HFFc6 (cell line): ENCODE results near the gene KIAA1586. TPM values are rescaled to one million over a fixed set of nuclear protein-coding genes. Genes with fewer than 3 reads are reported as not detected.
A peak's percentile ranks its signal among the peaks of the same experiment; 100 is the strongest.

Experiments used
- DNase-seq: peaks from one replicate; pipeline ENCODE4 v3.0.0-alpha.2; 2018
- H3K27ac Mint-ChIP-seq: 2 replicates; pipeline ENCODE4 v1.8.0; 2020; ENCODE audit warnings: mild to moderate bottlenecking, mixed read lengths
- H3K27me3 Mint-ChIP-seq: 2 replicates; pipeline ENCODE4 v1.8.0; 2021; ENCODE audit warnings: mild to moderate bottlenecking, moderate library complexity, mixed read lengths; ENCODE audit not compliant: insufficient read depth
- H3K36me3 Mint-ChIP-seq: 2 replicates; pipeline ENCODE4 v1.8.0; 2021; ENCODE audit warnings: low read depth, mixed read lengths
- H3K4me1 Mint-ChIP-seq: 2 replicates; pipeline ENCODE4 v1.8.0; 2020; ENCODE audit warnings: low read depth, mixed read lengths
- H3K4me3 Mint-ChIP-seq: 2 replicates; pipeline ENCODE4 v1.8.0; 2020; ENCODE audit warnings: mild to moderate bottlenecking, moderate library complexity, mixed read lengths
- H3K9me3 Mint-ChIP-seq: 2 replicates; pipeline ENCODE4 v1.8.0; 2020; ENCODE audit warnings: mild to moderate bottlenecking, mixed read lengths
- total RNA-seq, 6 experiments: library from RNA; stranded (reverse); fragmentation: NEBNext Ultra II Directional; extraction: Animal tissue kit (Norgen Biotek cat#: 25700); gene quantifications; 2 replicates in 1 of 6; 3 replicates in 5 of 6; pipeline ENCODE4 v1.2.3, GENCODE V29; 2021
- TF ChIP-seq, protein P1 (sequence below): fragments of 200-600 bp; sonication (generic); IDR thresholded peaks from 2 replicates; pipeline ENCODE4 v1.5.0; 2021; ENCODE audit warnings: antibody characterized with exemption, mild to moderate bottlenecking

KIAA1586 gene
- total RNA-seq, 6 experiments from 2014 or later = 14.1 to 18.6 (median 16.4) TPM

DNA sequence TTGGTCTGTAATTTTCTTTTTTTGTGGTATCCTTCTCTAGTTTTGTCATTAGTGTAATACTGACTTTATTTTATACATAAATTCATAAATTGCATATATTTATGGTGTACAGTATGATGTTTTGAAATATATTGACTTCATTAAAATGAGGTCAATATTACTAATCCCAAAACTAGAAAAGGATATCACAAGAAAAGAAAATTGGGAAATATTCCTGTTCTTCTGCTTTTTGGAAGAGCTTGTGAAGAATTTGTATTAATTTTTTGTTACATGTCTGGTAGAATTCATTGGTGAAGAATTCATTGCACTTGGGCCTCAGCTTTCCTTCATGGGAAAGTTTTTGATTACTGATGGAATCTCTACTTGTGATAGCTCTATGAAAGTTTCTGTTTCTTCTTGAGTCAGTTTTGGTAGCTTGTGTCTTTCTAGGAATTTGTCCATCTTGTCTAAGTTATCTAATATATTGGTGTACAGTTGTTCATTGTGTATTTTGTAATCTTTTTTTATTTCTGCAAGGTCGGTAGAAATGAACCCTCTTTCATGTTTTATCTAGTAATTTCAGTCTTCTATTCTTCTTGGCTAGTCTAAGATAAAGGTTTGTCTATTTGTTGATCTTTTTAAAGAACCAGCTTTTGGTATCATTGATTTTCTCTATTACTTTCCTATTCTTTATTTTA, 32.2 kb downstream of the KIAA1586 start:
- Mint-ChIP-seq H3K4me3 (no peak overlapping the region), H3K27ac (no peak overlapping the region), H3K4me1 (no peaks in the 10 kb centered on the region), H3K36me3 (peaks cover 29% of the 10 kb centered on the region), H3K27me3 (no peaks in the 10 kb centered on the region), H3K9me3 (peaks cover 4% of the 10 kb centered on the region)
- DNase-seq = no peak
- TF ChIP-seq, protein P1, sequence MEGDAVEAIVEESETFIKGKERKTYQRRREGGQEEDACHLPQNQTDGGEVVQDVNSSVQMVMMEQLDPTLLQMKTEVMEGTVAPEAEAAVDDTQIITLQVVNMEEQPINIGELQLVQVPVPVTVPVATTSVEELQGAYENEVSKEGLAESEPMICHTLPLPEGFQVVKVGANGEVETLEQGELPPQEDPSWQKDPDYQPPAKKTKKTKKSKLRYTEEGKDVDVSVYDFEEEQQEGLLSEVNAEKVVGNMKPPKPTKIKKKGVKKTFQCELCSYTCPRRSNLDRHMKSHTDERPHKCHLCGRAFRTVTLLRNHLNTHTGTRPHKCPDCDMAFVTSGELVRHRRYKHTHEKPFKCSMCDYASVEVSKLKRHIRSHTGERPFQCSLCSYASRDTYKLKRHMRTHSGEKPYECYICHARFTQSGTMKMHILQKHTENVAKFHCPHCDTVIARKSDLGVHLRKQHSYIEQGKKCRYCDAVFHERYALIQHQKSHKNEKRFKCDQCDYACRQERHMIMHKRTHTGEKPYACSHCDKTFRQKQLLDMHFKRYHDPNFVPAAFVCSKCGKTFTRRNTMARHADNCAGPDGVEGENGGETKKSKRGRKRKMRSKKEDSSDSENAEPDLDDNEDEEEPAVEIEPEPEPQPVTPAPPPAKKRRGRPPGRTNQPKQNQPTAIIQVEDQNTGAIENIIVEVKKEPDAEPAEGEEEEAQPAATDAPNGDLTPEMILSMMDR = no peak

DNA sequence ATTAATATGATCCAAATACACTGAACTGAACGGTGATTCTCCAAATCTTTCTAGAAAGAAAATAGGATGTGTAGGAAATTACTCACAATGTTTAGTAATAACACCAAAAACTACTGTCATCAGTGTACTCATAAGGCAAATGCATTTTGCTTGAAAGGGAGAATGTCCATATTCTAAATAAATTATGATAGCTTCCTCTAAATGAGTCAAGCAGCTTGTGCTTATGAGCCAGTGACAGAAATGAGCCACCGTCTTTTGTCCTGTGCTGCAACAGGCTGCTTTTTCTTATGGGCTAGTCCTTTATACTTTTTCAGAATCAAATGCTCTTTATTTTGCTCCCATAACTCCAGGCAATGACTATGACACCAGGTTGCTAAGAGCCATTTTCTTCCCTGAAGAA, 39.0 kb downstream of the KIAA1586 start:
- no peak overlapping the region for H3K4me3 Mint-ChIP-seq
- peaks cover 2% of the 10 kb centered on the region for H3K36me3 Mint-ChIP-seq
- no peaks in the 10 kb centered on the region for H3K27me3 Mint-ChIP-seq
- TF ChIP-seq, protein P1 = no peak
- DNase-seq = no peak
- peaks cover 28% of the 10 kb centered on the region for H3K4me1 Mint-ChIP-seq
- H3K27ac Mint-ChIP-seq = no peak overlapping the region
- no peaks in the 10 kb centered on the region for H3K9me3 Mint-ChIP-seq

DNA sequence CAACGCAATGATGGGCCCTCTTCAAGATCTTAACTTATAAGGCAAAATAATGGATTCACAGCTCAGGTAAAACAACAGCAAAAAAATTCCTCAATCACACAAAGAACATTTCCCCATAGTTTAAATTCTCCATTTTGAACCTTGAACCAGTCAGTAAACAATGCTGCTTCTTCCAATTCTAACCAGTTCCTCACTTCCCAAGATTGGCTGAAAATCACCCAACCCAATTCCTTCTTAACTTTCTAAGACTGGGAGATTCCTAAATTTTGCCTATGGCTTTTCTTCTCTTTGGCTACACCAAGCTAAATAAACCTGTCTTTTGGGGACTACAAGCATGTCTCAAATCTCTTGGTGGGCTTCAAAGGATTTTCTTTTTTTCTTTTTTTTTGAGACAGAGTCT, 40.4 kb downstream of the KIAA1586 start:
- Mint-ChIP-seq H3K36me3 (peaks cover 7% of the 10 kb centered on the region), H3K4me3 (no peak overlapping the region), H3K27me3 (peaks cover 2% of the 10 kb centered on the region; the same call in 1 of the 2 replicates), H3K27ac (no peak overlapping the region), H3K4me1 (peaks cover 36% of the 10 kb centered on the region), H3K9me3 (no peaks in the 10 kb centered on the region)
- DNase-seq = no peak
- TF ChIP-seq, protein P1 = no peak

DNA sequence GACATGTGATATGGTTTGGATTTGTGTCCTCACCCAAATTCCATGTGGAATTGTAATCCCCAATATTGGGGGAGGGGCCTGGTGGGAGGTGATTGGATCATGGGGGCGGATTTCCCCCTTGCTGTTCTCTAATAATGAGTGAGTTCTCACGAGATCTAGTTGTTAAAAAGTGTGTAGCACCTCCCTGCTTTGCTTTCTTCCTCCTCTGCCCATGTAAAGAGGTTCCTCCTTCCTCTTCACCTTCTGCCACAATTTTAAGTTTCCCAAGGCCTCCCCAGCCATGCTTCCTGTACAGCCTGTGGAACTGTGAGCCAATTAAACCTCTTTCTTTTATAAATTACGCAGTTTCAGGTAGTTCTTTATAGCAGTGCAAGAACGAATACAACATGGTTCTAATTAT, 41.4 kb downstream of the KIAA1586 start:
- TF ChIP-seq, protein P1 = no peak
- Mint-ChIP-seq H3K36me3 (peaks cover 16% of the 10 kb centered on the region), H3K27me3 (peaks cover 2% of the 10 kb centered on the region; the same call in 1 of the 2 replicates), H3K4me1 (peaks cover 47% of the 10 kb centered on the region), H3K27ac (no peak overlapping the region), H3K9me3 (no peaks in the 10 kb centered on the region), H3K4me3 (no peak overlapping the region)
- DNase-seq = no peak

DNA sequence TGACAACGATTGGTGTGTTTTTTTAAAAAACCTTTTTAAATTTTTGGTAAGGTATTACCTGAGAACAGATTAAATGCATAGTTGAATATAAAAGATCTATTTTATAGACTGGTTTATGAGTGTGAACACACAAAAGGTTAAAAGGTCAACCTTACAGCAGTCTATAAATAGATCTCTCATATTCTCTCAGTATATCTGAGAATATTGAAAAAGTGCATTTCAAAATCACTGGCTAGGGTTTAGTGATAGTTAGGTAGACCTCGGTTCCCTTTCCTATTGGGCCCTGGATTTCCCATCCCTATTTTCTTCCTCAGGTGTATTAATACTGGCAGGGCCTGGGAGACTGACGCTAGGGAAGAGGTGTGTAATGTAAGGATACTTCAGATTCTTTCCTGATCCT, 42.8 kb downstream of the KIAA1586 start:
- Mint-ChIP-seq H3K9me3 (no peaks in the 10 kb centered on the region), H3K27me3 (peaks cover 2% of the 10 kb centered on the region; the same call in 1 of the 2 replicates), H3K27ac (peak overlapping the region; percentile 79), H3K36me3 (peaks cover 22% of the 10 kb centered on the region), H3K4me3 (peak overlapping the region; percentile 88), H3K4me1 (peaks cover 57% of the 10 kb centered on the region)
- TF ChIP-seq, protein P1 = no peak
- DNase-seq = no peak
